Astrocyte (in vitro differentiated cells and primary cell): Measurements from ENCODE around the gene CTTN. TPM values are rescaled to one million over a fixed set of nuclear protein-coding genes. Genes with fewer than 3 reads are reported as not detected.

ENCODE experiments used
- DNase-seq: peaks from one replicate; pipeline ENCODE4 v3.0.0-alpha.2; 2010; ENCODE audit warnings: low read depth
- FAIRE-seq: peaks from 2 replicates; lab custom pipeline; 2011; peaks lifted over from hg19 to GRCh38; lab: Jason Lieb, UNC
- H2AFZ ChIP-seq: 2 replicates; pipeline ENCODE4 v1.6.0; 2012; ENCODE audit warnings: low read depth, low read length, inconsistent platforms
- H3K27ac ChIP-seq: 2 replicates; pipeline ENCODE4 v1.5.1; 2011; ENCODE audit warnings: low read depth, low read length, inconsistent platforms
- H3K27me3 ChIP-seq: 2 replicates; pipeline ENCODE4 v1.6.0; 2011; ENCODE audit warnings: low read length, inconsistent platforms; ENCODE audit not compliant: insufficient read depth
- H3K36me3 ChIP-seq: 2 replicates; pipeline ENCODE4 v1.5.1; 2011; ENCODE audit warnings: low read length, inconsistent platforms; ENCODE audit not compliant: insufficient read depth
- H3K4me1 ChIP-seq: 2 replicates; pipeline ENCODE4 v1.5.1; 2011; ENCODE audit warnings: low read length, inconsistent platforms; ENCODE audit not compliant: insufficient read depth
- H3K4me2 ChIP-seq: 2 replicates; pipeline ENCODE4 v1.6.0; 2012; ENCODE audit warnings: low read length, inconsistent platforms
- H3K4me3 ChIP-seq: 2 replicates; pipeline ENCODE4 v1.5.1; 2011; ENCODE audit warnings: low read depth, mild to moderate bottlenecking, low read length, inconsistent platforms; ENCODE audit not compliant: insufficient read depth
- H3K79me2 ChIP-seq: 2 replicates; pipeline ENCODE4 v1.6.0; 2012; ENCODE audit warnings: mild to moderate bottlenecking, low read length, inconsistent platforms; ENCODE audit not compliant: insufficient read depth
- H3K9ac ChIP-seq: 2 replicates; pipeline ENCODE4 v1.6.0; 2012; ENCODE audit warnings: mild to moderate bottlenecking, low read length, inconsistent platforms
- H3K9me3 ChIP-seq: 2 replicates; pipeline ENCODE4 v1.5.1; 2012; ENCODE audit warnings: low read depth, mild to moderate bottlenecking, low read length, inconsistent platforms; ENCODE audit not compliant: insufficient read depth
- H4K20me1 ChIP-seq: 2 replicates; pipeline ENCODE4 v1.6.0; 2012; ENCODE audit warnings: low read length, inconsistent platforms; ENCODE audit not compliant: insufficient read depth
- H3K27ac Mint-ChIP-seq: one replicate; pipeline ENCODE4 v1.8.0; 2021; ENCODE audit warnings: mild to moderate bottlenecking, mixed read lengths; ENCODE audit not compliant: unreplicated experiment
- H3K27me3 Mint-ChIP-seq: one replicate; pipeline ENCODE4 v1.8.0; 2021; ENCODE audit warnings: low read depth, mixed read lengths; ENCODE audit not compliant: unreplicated experiment
- H3K36me3 Mint-ChIP-seq: one replicate; pipeline ENCODE4 v1.8.0; 2021; ENCODE audit warnings: low read depth, mixed read lengths; ENCODE audit not compliant: unreplicated experiment
- H3K4me1 Mint-ChIP-seq: one replicate; pipeline ENCODE4 v1.8.0; 2021; ENCODE audit warnings: low read depth, mixed read lengths; ENCODE audit not compliant: unreplicated experiment
- H3K4me3 Mint-ChIP-seq: one replicate; pipeline ENCODE4 v1.8.0; 2021; ENCODE audit warnings: mild to moderate bottlenecking, moderate library complexity, mixed read lengths; ENCODE audit not compliant: unreplicated experiment
- H3K9me3 Mint-ChIP-seq: one replicate; pipeline ENCODE4 v1.8.0; 2021; ENCODE audit warnings: mild to moderate bottlenecking, mixed read lengths; ENCODE audit not compliant: unreplicated experiment
- EZH2 ChIP-seq: IDR thresholded peaks from 2 replicates; pipeline ENCODE4 v1.6.1; 2012; ENCODE audit warnings: mild to moderate bottlenecking, low read length, inconsistent platforms; ENCODE audit not compliant: insufficient read depth
- total RNA-seq: library from RNA; stranded (reverse); gene quantifications from 2 replicates; pipeline ENCODE4 v1.2.1, GENCODE V29; 2021
- TF ChIP-seq, protein P1 (sequence below): IDR thresholded peaks from 2 replicates; pipeline ENCODE4 v1.5.1; 2011; ENCODE audit warnings: low read depth, mild to moderate bottlenecking, inconsistent platforms, low read length, moderate library complexity; ENCODE audit not compliant: insufficient read depth

The CTTN gene
- total RNA-seq, 1 donor from 2014 or later: 344 TPM

- H3K4me3 Mint-ChIP-seq: no peak overlapping the region
- Histone ChIP-seq H4K20me1 (peaks cover 33% of the 10 kb centered on the region), H3K9ac (no peak overlapping the region), H3K27ac (no peak overlapping the region), H3K4me2 (no peak overlapping the region), H3K9me3 (no peaks in the 10 kb centered on the region), H3K36me3 (peaks cover 52% of the 10 kb centered on the region), H3K27me3 (no peaks in the 10 kb centered on the region), H3K4me3 (no peak overlapping the region), H3K4me1 (no peaks in the 10 kb centered on the region), H2AFZ (no peak overlapping the region), H3K79me2 (no peaks in the 10 kb centered on the region)
- DNase-seq (no peak), FAIRE-seq (no peak)
- H3K36me3 Mint-ChIP-seq: peaks cover 17% of the 10 kb centered on the region
- H3K4me1 Mint-ChIP-seq: no peaks in the 10 kb centered on the region
- H3K27me3 Mint-ChIP-seq: no peaks in the 10 kb centered on the region
- TF ChIP-seq EZH2: no peak
- TF ChIP-seq, protein P1, sequence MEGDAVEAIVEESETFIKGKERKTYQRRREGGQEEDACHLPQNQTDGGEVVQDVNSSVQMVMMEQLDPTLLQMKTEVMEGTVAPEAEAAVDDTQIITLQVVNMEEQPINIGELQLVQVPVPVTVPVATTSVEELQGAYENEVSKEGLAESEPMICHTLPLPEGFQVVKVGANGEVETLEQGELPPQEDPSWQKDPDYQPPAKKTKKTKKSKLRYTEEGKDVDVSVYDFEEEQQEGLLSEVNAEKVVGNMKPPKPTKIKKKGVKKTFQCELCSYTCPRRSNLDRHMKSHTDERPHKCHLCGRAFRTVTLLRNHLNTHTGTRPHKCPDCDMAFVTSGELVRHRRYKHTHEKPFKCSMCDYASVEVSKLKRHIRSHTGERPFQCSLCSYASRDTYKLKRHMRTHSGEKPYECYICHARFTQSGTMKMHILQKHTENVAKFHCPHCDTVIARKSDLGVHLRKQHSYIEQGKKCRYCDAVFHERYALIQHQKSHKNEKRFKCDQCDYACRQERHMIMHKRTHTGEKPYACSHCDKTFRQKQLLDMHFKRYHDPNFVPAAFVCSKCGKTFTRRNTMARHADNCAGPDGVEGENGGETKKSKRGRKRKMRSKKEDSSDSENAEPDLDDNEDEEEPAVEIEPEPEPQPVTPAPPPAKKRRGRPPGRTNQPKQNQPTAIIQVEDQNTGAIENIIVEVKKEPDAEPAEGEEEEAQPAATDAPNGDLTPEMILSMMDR: no peak
- H3K27ac Mint-ChIP-seq: no peak overlapping the region
- H3K9me3 Mint-ChIP-seq: no peaks in the 10 kb centered on the region
These were observed 46.2 kb upstream of the CTTN start for GRCh38 chr11:70352100-70352499.

- Histone ChIP-seq H2AFZ (no peak overlapping the region), H3K27ac (no peak overlapping the region), H3K9me3 (no peaks in the 10 kb centered on the region), H3K79me2 (no peaks in the 10 kb centered on the region), H3K36me3 (peaks cover 52% of the 10 kb centered on the region), H4K20me1 (peaks cover 34% of the 10 kb centered on the region), H3K27me3 (no peaks in the 10 kb centered on the region), H3K4me3 (no peak overlapping the region), H3K9ac (no peak overlapping the region), H3K4me2 (no peak overlapping the region), H3K4me1 (no peaks in the 10 kb centered on the region)
- peaks cover 17% of the 10 kb centered on the region for H3K36me3 Mint-ChIP-seq
- H3K4me3 Mint-ChIP-seq: no peak overlapping the region
- no peaks in the 10 kb centered on the region for H3K4me1 Mint-ChIP-seq
- H3K27me3 Mint-ChIP-seq: no peaks in the 10 kb centered on the region
- H3K27ac Mint-ChIP-seq: no peak overlapping the region
- FAIRE-seq (no peak), DNase-seq (no peak)
- TF ChIP-seq, protein P1: no peak
- no peaks in the 10 kb centered on the region for H3K9me3 Mint-ChIP-seq
These were observed 45.7 kb upstream of the CTTN start for GRCh38 chr11:70352601-70353000.

GRCh38 chr11:70353329-70353728, 45.0 kb upstream of the CTTN start:
- Histone ChIP-seq H3K36me3 (peaks cover 55% of the 10 kb centered on the region), H3K27me3 (no peaks in the 10 kb centered on the region), H3K27ac (no peak overlapping the region), H3K4me1 (no peaks in the 10 kb centered on the region), H3K9ac (no peak overlapping the region), H2AFZ (no peak overlapping the region), H3K9me3 (no peaks in the 10 kb centered on the region), H3K4me3 (no peak overlapping the region), H3K4me2 (no peak overlapping the region), H3K79me2 (no peaks in the 10 kb centered on the region), H4K20me1 (peaks cover 34% of the 10 kb centered on the region)
- Mint-ChIP-seq H3K9me3 (no peaks in the 10 kb centered on the region), H3K4me1 (no peaks in the 10 kb centered on the region), H3K27ac (no peak overlapping the region), H3K36me3 (peaks cover 15% of the 10 kb centered on the region), H3K4me3 (no peak overlapping the region), H3K27me3 (no peaks in the 10 kb centered on the region)
- FAIRE-seq: no peak
- TF ChIP-seq, protein P1: no peak
- no peak for TF ChIP-seq EZH2
- DNase-seq: no peak
